Measurements from ENCODE around the gene KIF2A. TPM values are rescaled to one million over a fixed set of nuclear protein-coding genes. Genes with fewer than 3 reads are reported as not detected.
A peak's percentile ranks its signal among the peaks of the same experiment; 100 is the strongest.

Gene KIF2A
- total and polyA plus RNA-seq, 2 of the 8 experiments (the other 6 are each of a cell fraction or from before 2014, with no cell fraction given): 18.4 to 97.1 TPM

GRCh38 chr5:62333250-62333794 lies 27.3 kb downstream of the KIF2A start:
- DNase-seq (ENCODE audit: low read depth in 1 of 2, low spot score in 2 of 2): no peak
- H2BK5ac ChIP-seq (ENCODE audit: low read depth, low read length): no peak overlapping the region
- peaks cover 0 to 3% (median 0%) of the 10 kb centered on the region in 4 experiments; a peak in 2 of 7 replicates for H3K4me1 ChIP-seq (replicated peaks in 1 of 4; ENCODE audit: control insufficient read depth in 3 of 4, insufficient read depth in 4 of 4, low read length in 3 of 4)
- no peak overlapping the region for H3K56ac ChIP-seq (replicated peaks; ENCODE audit: insufficient read length, low read depth, low read length)
- no peak overlapping the region for H2BK12ac ChIP-seq (ENCODE audit: low read depth, low read length)
- no peak overlapping the region for H3K27ac ChIP-seq (ENCODE audit: low read depth, low read length)
- no peaks in the 10 kb centered on the region for H3K9me3 ChIP-seq (ENCODE audit: insufficient read depth in 2 of 2, low read depth in 1 of 2, low read length in 1 of 2)
- no peak for FAIRE-seq
- no peak overlapping the region for H3K14ac ChIP-seq (ENCODE audit: insufficient read length)
- H2AFZ ChIP-seq (ENCODE audit: low read length): no peak overlapping the region
- ChIA-PET CTCF (ENCODE audit: partially characterized antibody) (interaction anchor here (0.7 to 1.3 kb wide), 2 partner anchors 11 to 46 kb away, joined by 3 to 7 read pairs; no protein-coding TSS in a partner anchor), POLR2A (ENCODE audit: partially characterized antibody) (interaction anchor here (0.9 to 1.0 kb wide), 2 partner anchors 10 to 14 kb away, joined by 3 read pairs; no protein-coding TSS in a partner anchor)
- no peak overlapping the region for H2AK5ac ChIP-seq (ENCODE audit: low read depth, low read length)
- H3K23me2 ChIP-seq (ENCODE audit: low read depth, low read length): no peaks in the 10 kb centered on the region
- H3K18ac ChIP-seq (ENCODE audit: extremely low read depth, low read length): no peak overlapping the region
- H2BK20ac ChIP-seq (ENCODE audit: low read length): no peak overlapping the region
- H4K20me1 ChIP-seq (replicated peaks in 1 of 2; ENCODE audit: control insufficient read depth in 1 of 2, insufficient read depth in 2 of 2, low read length in 2 of 2): peaks cover 9 to 17% of the 10 kb centered on the region in 2 experiments
- no peaks in the 10 kb centered on the region; a peak in 1 of 8 replicates for H3K36me3 ChIP-seq (ENCODE audit: control insufficient read depth in 2 of 4, insufficient read depth in 4 of 4, low read length in 3 of 4)
- no peak overlapping the region for H4K91ac ChIP-seq (replicated peaks; ENCODE audit: insufficient read length, low read length)
- H3K79me1 ChIP-seq (ENCODE audit: low read depth, low read length): peaks cover 12% of the 10 kb centered on the region
- H3K79me2 ChIP-seq (ENCODE audit: control insufficient read depth in 1 of 2, insufficient read depth in 2 of 2, low read length in 2 of 2): peaks cover 0 to 88% of the 10 kb centered on the region in 2 experiments; a peak in 2 of 4 replicates
- no peak overlapping the region for H4K8ac ChIP-seq (ENCODE audit: extremely low read depth, insufficient read depth, low read length)
- H3K4me2 ChIP-seq (ENCODE audit: insufficient read depth in 1 of 2, low read depth in 2 of 2, low read length in 2 of 2): no peak overlapping the region
- 95% methylated on average over 8 of the region's 8 CpGs; no CpG with 5 or more reads in 1 of the 2 experiments for WGBS, 2 experiments (ENCODE audit: extremely low coverage in 1 of 2, insufficient coverage in 1 of 2, insufficient read length in 1 of 2, insufficient replicate concordance in 2 of 2, low coverage in 1 of 2, low lambda C conversion rate in 2 of 2, missing lambda C conversion rate in 1 of 2)
- TF ChIP-seq POLR2A (IDR thresholded peaks at IDR 0.05; ENCODE audit: control extremely low read depth in 1 of 2, low read depth in 2 of 2, low read length in 2 of 2): peak in 1 of 2 experiments; percentile 20; a peak in 1 of 3 replicates
- TF ChIP-seq SIX5 (IDR thresholded peaks at IDR 0.05; ENCODE audit: low read depth, low read length): no peak
- TF ChIP-seq SAP30 (IDR thresholded peaks at IDR 0.05; ENCODE audit: insufficient read depth, insufficient replicate concordance, low read length): no peak
- H3K4ac ChIP-seq (replicated peaks; ENCODE audit: insufficient read length, low read depth, low read length): no peak overlapping the region
- H3K23ac ChIP-seq (ENCODE audit: insufficient read length): no peak overlapping the region
- H4K5ac ChIP-seq (ENCODE audit: insufficient read length, low read depth, low read length): no peak overlapping the region
- H2BK15ac ChIP-seq (ENCODE audit: low read length): no peak overlapping the region
- H2BK120ac ChIP-seq (replicated peaks; ENCODE audit: low read depth, low read length): no peak overlapping the region
- no peak overlapping the region for H3K4me3 ChIP-seq (ENCODE audit: extremely low read depth in 1 of 4, insufficient read depth in 2 of 4, low read depth in 3 of 4, low read length in 4 of 4)
- H3K27me3 ChIP-seq (replicated peaks in 1 of 4; ENCODE audit: control insufficient read depth in 3 of 4, extremely low read depth in 1 of 4, insufficient read depth in 3 of 4, low read length in 3 of 4): no peaks in the 10 kb centered on the region
- H3K9ac ChIP-seq (replicated peaks in 1 of 4; ENCODE audit: extremely low read depth in 1 of 4, low read depth in 3 of 4, low read length in 3 of 4): no peak overlapping the region

Data from H1 (cell line).